ENCODE results near the gene TMCC3.
"Not testable (repeated sequence)": the region's sequence is repeated elsewhere in the genome, so short reads cannot be mapped to it uniquely, and the experiment has no call there.

The TMCC3 gene

DNA sequence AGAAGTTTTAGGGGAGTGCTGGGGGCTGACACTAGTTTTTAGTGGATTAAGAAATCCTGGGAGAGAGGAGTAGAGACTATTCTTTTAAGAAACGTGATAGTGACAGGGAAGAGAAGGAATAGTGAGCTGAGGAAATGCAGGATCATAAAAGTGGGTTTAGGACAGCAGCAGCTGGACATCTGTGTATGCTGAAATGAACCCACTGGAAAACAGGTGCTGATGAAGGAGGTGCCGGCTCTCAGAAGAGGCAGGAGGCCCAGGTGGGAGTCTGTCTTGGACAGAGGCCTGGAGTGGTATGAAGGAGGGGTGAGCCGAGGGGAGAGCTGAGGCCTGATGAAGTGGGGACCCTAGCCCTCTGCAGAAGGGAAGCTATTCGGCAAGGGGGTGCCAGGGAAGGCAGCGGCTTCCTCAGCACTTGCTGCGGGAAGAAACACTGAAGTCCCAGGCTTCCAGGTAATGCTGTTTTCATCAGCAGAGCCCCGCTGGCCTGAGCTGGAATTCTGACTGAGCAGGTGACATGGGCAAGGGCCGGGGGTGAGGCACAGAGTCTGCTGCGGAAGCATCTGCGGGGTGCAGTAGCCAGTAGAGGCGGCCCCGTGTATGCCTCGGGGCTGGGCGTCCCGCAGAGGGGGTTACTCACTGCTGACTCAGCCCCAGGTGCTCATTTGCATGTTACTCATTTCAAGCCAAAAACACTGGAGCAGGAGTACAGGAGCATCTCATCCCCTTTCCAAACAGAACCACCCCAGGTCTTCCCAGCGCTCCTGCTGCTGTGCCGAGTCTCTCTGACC, 89.7 kb downstream of the TMCC3 start:
- DNase-seq, result no peak

DNA sequence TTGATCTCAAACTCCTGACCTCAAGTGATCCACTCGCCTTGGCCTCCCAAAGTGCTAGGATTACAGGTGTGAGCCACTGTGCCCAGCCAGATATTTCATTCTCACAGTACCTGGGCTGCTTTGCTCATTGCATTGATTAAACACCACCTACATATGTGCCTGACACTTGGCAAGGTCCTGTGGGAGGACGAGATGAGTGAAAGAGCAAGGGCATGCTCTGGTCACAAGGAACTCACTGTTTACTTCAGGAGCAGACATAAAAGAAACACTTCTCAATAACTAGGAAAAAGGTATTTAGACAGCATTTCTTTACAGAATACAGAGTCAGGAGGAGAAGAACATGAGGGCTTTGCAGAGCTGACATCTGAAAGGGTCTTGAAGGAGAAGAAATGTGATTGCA, 91.7 kb downstream of the TMCC3 start:
- no peak for DNase-seq

DNA sequence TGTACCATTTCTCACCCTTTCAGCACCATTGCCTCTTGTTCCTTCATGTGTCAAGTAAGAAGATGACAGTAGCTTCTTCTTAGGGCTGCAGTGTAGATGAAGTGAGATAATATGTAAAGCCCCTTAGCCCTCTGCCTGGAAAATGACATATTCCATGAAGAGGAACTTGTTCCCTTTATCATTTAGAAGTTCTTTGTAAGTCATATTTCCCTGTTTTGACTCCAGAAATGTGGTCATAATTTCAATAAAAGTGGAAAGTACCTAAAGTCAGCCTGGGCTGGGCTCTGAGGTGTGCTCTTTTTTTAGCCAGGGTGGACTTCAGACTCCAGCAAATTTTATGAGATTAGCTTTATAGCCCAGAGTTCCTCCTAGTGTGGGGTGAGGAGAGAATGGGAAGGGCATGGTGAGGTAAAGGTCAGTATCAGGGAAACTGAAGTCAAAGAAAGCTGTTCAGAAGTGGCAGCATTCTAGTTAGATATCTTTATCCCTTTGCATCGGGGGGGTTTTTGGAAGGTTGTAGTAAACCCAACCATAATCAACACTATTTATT, 92.5 kb downstream of the TMCC3 start:
- DNase-seq, result no peak

DNA sequence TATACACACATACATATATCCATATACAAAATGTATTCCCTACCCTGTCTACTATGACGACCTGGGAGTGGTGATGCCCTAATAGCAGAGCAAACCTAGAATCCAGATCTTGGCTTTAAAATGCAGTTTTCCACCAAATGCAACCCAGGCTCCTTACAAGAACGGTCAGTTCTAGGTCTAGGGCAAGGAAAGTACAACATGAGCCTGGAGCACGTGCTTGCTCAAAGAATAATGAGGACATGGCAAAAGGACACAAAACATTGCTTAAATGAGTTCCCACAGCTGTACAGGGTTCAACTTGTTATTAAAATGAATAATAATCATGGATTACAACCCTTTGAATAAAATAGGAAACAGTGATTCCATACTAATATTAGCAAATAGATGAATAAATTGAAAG, 94.7 kb downstream of the TMCC3 start:
- no peak for DNase-seq

DNA sequence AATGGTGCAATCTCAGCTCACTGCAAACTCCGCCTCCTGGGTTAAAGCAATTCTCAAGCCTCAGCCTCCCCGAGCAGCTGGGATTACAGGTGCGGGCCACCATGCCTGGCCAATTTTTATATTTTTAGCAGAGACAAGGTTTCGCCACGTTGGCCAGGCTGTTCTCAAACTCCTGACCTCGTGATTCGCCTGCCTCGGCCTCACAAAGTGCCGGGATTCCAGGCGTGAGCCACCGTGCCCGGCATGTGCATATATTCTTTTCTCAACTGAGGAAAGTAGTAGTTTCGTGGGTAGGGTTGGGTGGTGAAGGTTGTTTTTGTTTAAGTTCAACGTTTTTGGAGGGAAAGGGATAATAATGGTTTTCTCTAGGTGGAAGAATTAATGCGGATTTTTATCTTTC, 96.5 kb downstream of the TMCC3 start:
- DNase-seq, result no peak

DNA sequence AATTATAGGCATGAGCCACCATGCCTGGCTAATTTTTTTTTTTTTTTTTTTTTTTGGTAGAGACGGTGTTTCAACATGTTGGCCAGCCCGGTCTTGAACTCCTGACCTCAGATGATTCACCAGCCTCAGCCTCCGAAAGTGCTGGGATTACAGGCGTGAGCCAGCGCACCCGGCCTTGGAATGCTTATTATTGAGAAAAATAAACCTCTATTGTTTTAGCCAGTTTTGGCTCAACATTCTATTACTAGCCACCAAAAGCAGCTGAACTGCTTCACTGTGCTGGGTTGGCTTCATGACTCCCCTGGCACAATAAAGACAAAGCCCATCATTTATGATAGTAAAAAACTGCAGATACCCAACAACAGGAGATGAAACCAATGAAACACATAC, 97.2 kb downstream of the TMCC3 start:
- no peak for DNase-seq

DNA sequence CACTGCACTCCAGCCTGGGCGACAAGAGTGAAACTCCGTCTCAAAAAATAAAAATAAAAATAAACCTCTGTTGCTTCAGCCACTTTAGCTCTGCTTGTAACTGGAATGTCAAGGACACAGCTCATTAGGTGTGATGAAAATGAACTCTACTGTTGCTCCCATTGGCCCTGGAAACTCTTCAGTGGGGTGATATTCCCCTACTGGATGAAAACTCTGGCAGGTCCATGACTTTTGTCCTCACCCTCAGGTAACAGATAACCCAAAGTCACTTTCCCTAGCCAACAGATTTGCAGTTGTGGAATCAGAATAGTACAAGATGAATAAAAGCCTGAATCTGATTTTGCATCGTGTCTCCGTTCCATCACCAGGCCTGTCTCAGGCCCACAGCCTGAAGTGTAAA, 98.5 kb downstream of the TMCC3 start:
- DNase-seq, result no peak

DNA sequence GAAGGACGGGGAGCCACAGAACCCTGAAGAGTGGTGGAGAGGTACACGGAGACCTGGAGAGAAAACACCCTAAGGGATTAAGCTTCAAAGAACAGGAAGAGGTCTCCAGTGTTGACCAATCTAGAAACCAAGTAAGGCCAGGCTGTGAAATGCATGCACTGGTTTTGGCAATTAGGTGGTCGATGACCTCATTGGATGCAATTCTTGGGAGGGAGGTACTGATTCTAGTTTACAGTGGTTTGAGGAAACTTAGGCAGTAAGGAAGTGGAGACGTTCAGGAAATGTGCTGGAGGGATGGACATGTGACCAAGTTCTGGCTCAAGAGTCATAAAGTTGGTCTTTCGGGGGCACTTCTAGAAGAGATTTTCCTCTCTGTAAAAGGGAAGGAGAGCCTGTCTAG, 99.4 kb downstream of the TMCC3 start:
- DNase-seq, result no peak

DNA sequence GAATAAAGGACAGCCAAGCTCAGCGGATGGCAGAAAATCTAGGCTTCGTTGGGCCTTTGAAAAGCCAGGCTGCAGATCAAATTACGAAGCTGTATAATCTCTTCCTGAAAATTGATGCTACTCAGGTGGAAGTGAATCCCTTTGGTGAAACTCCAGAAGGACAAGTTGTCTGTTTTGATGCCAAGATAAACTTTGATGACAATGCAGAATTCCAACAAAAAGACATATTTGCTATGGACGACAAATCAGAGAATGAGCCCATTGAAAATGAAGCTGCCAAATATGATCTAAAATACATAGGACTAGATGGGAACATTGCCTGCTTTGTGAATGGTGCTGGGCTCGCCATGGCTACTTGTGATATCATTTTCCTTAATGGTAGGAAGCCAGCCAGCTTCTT, 101.5 kb downstream of the TMCC3 start:
- DNase-seq, result not testable (repeated sequence)

DNA sequence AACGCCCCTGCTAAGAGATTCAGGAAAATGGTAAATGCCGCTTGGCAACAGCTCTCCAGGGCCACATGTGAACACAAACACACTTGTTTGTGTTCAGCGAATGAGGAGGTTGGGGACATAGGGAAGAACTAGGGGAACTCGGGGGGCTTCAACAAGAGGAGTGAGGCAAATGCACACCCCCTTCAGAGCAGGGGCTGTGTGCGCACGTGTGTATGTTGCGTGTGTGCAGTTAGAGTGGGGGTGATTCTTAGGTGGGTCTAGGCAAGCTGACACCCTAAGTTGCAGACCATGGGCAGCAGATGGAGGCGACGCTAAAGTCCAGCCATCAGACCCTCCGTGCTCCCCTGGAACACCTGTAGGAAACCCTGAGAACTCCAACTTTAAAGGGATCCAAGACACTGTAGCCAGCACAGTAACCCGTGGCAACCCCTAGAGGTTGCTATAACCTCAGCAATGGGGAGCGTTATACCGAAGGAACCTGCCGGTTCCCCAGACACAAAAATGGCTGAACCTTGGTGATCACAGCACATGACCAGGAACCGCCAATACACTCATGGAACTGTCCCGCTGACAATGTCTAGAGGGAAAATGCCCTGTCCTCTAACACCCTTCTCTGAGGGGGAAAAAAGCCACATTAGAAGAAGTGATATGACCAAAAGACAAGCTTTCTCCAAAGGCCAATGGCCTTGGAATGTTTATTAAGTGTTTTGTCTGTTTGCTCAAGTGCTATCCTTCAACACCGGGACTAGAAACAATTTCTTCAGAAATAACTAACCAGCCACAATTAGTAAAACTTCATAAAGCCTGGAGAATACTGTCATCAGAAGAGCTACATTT, 104.2 kb downstream of the TMCC3 start:
- DNase-seq, result peak; percentile 12

DNA sequence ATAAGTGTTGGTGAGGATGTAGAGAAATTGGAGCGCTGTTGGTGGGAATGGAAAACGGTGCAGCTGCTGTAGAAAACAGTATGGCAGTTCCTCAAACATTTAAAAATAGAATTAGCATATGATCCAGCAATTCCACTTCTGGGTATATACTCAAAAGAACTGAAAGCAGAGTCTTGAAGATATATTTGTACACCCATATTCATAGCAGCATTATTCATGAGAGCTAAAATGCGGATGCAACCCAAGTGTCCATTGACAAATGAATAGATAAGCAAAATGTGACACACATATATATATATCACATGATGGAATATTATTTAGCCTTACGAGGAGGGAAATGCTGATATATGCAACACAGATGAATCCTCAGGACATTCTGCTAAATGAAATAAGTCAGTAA, 106.0 kb downstream of the TMCC3 start:
- no peak for DNase-seq

DNA sequence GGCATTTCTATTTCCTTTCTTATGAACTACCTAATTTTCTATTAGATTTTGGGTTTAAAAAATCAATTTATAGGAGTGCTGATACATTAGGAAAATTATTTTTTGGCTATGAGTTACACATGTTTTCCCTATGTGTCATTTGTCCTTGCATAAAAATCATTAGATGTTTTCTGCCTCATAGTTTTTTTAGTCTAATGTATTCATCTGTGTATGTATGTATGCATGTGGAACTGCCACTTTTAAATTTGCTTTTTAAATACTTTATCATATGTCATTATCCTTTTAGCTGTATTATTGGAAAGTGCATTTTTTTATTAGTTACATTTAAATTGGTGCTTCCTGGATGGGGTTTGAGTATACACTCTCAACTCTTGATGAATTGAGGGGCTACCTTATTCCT, 112.0 kb downstream of the TMCC3 start:
- DNase-seq, result no peak

DNA sequence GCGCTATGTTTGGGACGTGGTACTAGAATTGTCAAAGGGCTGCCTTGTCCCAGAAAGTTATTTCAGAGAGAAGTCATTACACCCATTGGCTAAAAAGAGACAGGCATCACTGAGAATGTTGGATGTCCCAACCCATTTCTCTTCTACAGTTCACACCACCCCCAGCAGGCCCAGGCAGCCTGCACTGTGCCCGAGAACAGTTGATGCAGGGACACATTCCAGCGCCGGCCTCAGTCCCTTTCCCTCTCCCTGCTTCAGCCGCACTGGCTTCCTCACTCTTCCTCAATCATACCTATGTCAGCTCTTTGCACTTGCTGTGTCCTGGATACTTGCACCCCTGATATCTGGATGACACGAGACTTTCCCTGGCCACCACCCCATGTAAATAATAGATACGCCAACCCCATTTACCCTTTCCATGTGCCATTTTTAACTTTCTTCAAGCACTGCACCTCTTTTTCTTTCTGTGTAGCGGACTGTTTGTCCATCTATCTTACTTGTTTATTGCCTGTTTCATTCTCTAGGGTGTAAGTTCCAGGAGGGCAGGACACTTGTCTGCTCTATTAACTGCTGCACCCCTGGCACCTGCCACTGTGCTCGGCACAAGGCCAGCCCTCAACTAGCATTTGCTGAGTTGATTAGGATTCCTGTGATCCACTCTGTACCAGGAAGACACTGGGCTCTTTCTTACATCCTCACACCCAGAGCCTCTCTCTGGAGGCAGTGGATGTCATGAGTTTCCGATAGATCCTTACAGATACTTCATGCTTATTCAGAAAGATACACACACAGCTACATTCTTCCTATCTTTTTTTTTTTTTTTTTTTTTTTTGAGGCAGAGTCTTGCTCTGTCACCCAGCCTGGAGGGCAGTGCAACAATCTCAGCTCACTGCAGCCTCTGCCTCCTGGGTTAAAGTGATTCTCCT, 114.1 kb downstream of the TMCC3 start:
- no peak for DNase-seq

DNA sequence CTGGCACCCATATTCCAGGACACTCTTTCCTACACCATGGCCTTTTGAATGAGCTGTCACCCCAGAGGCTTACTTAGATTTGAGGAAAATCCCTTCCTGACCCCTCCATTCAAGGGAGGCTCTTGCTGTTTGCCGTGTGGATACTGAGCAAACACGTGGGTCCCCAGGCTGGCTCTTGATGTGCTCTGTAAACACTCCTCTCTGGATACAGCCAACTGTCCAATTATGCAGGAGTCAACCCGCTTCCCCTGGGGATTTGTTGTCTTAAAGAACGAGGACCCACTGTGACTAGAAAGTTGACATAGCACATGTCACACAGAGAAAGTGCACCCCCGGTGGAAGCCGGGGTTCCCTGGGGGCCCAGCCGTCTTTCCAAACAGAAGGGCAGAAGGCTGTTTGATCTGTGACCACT, 114.8 kb downstream of the TMCC3 start:
- DNase-seq, result peak; percentile 40

DNA sequence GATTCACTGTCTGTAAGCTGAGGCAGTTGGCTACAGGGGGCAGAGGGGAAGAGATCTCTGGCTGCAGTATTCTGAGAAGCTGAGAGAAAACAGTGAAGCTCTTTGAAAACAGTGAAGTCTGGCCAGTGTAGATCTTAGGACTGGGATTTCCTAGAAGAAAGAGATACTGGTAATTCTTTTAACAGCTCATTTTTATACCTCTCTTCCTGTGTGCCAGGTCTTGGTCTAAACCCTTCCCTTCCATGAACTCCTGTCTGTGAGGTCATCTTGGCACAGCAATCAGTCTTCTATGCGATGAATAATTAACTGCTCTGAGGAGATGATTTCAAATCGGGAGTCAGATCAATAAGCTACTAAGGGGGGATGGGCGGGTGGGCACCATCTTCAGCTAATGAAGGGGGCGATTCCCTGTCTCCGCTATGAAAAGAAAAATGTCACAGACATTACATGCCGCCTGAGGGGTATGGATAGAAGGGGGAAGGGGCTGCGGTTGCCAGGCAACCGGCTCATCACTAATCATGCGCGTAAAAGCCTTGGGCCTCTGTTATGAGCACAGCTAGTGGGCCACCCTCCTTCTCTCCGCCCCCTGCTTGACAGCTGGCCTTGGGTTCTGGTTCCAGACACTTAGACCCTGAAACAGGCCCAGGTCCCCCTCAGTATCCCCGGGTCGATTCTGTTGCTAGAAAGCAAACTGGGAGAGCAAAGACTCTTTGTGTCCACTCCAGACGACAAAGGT, 115.4 kb downstream of the TMCC3 start:
- DNase-seq, result no peak

DNA sequence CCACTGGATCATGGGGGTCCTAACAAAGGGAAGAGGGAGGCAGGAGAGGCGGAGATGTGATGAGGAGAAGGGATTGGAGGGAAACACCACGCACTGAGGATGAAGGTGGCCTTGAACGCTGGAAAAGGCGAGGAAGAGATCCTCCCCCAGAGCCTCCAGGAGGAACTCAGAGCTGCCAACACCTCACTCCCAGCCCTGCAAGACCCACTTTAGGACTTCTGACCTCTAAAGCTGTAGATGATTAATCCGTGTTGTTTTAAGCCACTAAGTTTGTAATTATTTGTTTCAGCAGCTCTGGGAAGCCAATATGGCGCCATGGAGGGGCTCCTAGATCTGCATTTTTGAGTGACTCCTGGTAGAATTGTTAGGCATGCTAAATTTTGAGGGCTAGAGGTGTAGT, 116.1 kb downstream of the TMCC3 start:
- no peak for DNase-seq

DNA sequence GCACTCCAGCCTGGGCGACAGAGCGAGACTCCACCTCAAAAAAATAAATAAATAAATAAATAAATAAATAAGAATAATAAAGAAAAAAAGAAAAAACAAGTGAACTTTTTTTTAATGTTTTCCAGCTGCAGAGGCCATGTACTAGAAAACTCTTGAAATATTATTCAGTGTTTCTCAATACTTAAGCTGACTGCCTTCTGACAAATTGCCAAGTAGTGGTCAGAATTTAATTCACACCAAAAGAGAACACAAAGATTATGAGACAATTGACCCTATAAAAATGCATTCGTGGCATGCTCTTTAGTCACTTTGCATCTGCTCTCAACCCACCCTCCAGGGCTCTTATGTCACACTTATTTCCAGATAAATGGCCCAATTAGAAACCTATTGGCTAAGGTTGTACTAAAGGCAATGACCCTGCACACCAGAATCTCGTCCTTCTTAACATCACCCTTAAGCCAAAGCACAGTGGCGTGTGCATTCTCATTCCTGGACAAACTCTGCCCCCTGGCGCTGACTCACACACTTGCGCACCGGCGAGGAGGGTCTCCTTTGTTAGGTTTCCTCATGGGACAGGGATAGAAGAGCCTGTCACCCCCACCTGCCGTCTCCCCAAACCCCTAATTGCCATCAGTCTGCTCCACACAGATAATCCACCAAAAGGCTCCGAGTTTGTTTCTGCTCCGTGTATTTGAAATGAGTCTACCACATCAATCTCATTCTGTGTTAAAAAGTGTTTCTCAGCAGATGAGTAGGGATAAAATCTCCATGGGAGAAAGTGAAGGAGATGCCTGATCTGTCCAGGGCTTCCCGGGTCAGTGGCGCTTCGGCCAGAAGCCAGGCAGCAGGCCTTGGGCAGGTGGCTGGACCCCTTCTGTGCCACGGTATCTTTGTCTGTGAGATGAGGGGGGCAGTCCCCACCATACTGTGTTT, 117.6 kb downstream of the TMCC3 start:
- DNase-seq, result peak; percentile 64

DNA sequence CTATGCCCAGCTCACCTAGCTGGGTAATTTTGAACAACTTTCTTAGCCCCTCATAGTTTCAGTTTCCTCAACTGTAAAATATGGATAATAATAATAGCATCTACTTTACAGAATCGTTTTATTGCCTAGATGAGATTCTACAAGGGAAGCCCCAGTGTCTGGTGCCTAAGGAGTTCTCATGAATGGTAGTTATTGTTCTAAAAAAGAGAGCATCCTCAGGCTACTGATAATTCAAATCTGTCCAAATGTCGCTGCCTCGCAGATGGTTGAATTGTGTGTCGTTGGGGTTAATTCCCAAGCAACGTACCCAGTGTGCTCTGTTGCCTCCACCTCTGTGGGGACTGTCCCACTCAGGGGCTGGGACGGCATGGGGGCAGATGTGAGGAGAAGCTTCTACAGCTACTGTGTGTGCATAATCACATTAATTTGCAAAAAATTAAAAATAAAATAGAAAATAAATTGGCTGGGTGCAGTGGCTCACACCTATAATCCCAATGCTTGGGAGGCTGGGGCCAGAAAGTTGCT, 119.1 kb downstream of the TMCC3 start:
- no peak for DNase-seq

DNA sequence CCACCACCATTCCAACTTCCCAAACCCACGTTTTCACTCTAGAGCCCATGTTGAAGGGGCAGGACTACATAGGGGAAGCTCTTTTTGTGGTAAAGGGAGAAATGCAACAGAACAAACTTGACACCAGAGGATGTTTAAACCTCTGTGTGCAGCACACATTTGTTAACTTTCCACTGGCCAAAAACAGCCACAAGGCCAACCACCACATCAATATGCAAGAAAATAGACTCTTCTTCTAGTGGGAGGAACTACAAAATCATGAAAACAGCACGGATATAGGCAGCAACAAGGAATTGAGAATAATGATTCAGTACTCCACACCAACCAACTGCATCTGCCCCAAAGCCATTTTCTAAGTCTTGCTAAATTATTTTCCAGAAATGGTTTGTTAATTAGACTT, 124.4 kb downstream of the TMCC3 start:
- DNase-seq, result no peak
